Measurements from ENCODE around the gene ZP4. TPM values are rescaled to one million over a fixed set of nuclear protein-coding genes. Genes with fewer than 3 reads are reported as not detected.
"Not testable (repeated sequence)": the region's sequence is repeated elsewhere in the genome, so short reads cannot be mapped to it uniquely, and the experiment has no call there.

ZP4 gene
- total RNA-seq, 1 donor from 2014 or later = not detected

DNA sequence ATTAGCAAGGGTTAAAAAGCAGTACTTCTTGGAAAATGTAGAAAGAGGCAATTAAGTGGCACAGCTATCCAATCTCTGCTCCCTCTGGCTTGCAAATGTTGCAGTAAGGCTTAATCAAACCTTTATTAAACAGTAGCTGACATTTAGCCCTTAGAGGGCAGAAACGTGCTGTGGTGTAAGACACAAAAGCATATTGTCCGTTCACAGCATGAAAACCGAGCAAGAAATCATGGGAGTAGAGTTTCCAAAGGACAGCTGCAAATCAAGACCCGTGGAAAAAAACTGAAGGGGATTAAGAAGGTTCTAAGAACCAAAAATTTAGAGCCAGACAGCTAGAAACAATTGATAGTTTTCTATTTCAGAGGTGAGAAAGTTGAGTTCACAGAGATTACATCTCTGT lies 13.1 kb downstream of the ZP4 start:
- DNase-seq (ENCODE audit: low read depth) = peak; percentile 49

DNA sequence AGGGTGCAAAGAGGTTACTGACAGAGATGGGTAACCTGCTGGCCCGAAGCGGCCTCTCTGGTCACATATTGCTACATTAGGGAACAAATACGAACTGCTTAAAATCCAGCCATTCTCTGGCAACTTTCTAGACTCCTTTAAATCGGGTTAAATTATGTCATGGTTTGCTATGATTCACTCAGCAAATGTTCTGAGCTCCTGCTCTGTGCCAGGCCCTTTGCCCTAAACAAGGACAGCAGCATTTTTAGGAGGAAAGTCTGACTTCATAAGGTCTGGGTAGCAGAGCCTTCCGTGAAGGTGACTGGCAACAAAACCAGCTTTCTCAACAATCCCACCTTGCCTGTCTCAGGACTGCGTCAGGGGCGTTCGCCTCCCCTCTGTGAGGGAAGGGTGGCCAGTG lies 15.4 kb downstream of the ZP4 start:
- peak; percentile 52 for DNase-seq (ENCODE audit: low read depth)

DNA sequence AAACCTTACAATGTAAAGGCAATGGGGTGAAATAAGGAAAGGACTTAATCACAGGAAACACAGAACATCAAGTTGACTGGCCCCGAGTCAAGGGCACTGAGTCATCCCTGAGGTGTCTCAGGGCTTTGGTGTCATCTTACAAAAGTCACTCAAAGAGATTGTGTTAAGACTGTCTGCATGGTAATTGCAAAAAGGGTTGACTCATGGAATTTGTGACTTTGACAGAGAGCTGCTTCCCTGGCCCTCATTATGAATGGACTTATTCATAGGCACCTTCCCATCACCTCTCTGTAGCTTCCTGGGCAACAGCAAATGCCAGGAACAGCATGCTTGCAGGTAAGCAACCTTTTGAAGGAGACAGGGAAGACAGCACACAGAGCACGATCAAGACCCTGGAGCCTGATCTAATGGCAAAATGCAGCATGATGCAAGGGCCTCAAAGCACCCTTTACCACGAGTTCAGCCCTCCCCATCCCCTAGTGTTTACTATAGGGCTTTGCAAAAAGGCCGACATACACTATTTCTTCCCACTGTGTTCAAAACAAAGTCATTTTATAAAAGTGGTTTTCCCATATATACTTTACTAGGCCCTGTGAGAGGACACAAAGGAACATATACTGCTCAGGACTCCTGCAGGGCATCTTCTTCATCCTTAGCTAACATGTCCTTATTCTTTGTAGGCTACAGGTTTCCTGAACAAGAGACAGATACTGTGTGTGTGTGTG lies 17.1 kb downstream of the ZP4 start:
- DNase-seq (ENCODE audit: low read depth) = peak; percentile 96

DNA sequence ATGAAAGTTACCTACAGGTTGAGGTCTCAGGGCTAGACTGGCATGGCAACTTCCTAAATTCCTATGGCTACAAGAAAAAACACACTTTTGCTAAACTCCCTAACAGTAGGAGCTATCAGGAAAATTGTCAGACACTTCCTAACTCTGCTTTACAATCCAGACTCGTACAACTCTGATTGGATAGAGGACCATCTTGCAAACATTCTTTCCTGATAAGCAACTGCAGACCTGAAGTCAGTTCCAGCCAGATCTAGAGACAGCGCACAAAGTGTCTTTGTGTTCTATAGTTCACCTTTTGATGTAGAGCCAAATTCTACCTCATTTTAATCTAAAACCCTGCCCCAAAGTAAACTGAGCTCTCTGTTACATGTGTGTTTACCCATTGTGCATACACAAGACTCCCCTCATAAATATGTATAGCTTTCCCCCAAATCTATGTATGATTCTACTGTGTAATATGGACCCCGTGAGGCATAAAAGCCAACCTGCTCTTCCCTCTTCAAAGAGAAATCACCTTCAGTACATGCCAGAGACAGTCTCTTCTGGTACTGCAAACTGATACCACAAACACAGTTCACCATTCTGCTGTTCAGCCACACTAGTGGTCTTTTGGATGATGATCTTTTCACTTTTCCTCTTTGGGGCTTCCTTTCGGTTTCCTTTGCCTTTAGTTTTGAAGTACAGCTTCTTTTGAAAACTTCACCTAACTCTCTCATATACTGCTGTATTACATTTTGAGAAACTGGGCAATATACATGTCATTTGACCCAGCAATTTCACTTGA lies 21.7 kb downstream of the ZP4 start:
- no peak for DNase-seq (ENCODE audit: low read depth)

DNA sequence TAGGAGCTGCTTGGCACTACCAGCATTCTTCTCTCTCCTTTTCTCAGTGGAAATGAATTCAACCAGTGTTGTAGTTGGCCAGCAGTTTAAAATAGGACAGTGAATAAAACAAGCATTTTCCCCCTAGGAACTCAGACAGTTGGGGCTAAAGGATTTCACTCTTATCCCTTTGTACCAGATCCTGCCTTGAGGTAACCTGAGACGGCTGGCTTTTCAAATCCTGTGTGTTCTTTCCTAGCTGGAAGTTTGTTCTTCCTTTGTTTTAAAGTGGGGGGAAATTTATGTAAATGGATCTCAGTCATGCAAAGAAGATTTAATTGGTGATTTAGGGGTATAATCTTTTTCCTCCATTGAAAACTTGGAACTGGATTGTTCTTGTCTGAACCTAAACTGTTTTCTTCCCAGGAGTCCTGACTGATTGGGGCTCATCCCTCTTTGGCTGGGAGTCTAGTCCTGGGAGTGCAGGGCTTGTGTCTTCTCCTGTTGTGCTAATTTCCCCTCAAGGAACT lies 23.3 kb downstream of the ZP4 start:
- no peak for DNase-seq (ENCODE audit: low read depth)

DNA sequence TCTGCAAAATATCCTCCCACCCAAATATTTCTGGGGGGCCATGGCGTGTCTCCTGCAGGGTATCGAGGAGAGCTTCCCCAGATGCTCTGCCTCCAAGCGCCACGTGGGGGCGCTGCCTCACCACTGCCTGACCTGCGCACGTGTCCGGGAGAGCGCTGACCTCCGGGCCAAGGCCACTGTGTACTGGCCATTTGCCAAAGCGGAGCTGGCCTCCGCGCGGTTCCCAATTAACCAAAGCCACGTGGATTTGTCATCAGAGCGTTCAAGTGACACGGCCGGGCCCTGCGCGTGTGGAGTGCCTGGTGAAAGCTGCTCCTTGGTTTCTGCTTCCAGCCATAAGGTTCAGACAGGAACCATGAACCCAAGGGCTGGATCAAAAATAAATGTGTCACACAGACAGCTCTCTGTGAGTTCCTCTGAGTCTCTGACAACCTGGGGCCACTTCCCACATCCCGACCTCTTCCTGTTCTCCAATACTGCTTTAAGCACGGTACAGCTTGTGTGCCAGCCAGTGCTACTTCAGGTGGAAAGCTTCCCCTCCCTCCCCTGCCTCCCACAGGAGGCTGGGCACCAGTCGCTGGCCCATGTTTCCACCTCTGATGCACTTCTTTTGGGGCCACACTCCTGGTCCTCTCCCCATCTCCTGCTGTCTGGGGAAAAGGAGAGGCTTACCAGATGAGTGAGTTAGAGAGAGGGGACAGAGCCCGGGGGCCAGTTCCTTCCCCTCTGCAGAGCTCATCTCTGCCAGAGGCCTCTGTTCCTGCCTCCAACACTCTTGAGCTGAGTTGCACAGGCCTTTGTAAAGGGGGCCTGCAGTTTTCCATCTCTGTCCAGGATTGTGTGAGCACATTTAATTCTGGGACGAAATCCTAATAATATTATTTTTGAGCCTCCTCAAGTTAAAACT lies 26.1 kb downstream of the ZP4 start:
- peak; percentile 64 for DNase-seq (ENCODE audit: low read depth)

DNA sequence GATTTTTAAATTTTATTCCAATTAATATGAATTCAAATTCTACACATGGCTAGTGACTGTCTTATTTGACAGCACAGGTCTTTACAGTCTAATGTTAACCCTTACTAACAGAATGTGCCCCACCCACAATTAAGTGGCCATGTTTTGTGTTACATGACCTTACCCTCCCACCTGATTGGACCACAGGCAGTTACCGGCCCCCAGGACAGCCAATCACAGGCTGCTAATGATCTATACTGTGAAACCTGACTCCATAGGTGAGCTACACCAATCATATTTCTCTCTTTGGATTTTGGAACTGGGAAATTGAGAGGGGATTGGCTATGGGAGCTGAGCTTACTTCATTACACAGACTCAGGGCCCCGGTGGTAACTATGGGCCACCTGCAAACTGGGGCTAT lies 27.5 kb downstream of the ZP4 start:
- DNase-seq (ENCODE audit: low read depth) = no peak

DNA sequence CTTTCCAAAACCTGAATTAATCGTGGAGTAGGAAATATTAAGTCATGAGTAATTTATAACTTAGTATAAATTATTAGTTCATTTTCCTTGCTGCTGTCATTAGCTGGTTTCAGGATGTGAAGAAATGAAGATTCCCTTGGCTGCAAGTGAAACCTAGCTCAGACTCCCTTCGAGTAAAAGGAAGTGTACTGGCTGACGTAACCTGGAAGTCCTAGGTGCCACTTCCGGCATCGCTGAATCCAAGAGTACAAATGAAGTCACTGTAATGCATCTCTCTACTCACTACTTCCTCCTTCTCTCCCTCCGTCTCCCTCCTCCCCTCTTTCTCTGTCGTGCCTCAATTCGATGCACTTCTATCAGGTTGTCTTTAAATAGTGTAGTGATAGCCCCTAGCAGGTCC lies 28.8 kb downstream of the ZP4 start:
- no peak for DNase-seq (ENCODE audit: low read depth)

DNA sequence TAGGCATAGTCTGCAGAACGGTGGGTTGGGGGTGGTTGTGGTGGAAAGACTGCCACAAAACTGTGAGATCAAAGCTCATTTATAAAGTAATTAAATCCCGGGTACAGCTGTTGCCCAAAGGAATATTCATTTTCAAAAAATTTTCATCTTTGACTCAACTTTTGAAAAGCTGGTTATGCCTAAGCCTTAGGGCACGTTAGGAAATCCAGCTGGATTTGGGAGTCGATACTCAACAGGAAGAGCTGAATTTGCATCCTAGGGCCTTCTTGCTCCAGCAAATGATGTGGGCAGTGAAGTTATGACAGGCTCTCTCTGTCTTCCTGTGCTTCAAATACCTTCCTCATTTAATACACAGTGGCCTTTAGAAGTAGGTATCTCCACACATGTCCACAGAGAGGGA lies 31.7 kb downstream of the ZP4 start:
- DNase-seq (ENCODE audit: low read depth) = no peak

DNA sequence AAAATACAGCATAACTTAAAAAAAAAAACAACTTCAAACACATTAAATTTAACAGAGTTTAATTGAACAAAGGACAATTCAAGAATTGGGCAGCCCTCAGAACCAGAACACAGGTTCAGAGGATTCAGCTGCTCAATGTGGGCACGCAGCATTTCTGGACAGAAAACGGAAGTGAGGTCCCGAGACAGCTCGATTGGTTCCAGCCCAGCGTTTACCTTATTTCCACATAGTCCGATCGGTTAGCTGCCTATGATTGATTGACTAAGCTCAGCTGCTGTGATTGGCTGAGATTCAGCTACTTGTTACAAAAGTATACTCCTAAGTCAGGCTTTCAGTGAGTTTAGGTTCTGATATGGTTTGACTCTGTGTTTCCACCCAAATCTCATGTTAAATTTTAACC lies 33.3 kb downstream of the ZP4 start:
- DNase-seq (ENCODE audit: low read depth) = no peak

DNA sequence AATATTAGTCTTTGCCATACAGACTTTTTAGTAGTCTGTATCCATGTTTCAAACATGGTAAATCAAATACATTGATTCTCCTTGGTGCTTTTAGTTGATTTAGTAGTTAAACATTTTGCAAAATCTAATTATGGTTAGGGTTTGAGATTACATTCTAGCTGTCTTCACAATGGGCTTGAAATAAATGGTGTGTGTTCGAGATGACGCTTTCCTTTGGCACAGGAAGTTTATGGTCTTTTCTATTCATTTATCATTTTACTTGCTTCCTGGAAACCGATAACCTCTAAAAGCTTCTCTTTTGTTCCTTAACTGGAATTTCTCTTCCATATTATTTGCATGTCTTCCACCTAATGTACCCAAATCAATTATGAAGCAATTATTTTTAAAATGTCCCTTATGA lies 38.4 kb downstream of the ZP4 start:
- DNase-seq (ENCODE audit: low read depth) = no peak

DNA sequence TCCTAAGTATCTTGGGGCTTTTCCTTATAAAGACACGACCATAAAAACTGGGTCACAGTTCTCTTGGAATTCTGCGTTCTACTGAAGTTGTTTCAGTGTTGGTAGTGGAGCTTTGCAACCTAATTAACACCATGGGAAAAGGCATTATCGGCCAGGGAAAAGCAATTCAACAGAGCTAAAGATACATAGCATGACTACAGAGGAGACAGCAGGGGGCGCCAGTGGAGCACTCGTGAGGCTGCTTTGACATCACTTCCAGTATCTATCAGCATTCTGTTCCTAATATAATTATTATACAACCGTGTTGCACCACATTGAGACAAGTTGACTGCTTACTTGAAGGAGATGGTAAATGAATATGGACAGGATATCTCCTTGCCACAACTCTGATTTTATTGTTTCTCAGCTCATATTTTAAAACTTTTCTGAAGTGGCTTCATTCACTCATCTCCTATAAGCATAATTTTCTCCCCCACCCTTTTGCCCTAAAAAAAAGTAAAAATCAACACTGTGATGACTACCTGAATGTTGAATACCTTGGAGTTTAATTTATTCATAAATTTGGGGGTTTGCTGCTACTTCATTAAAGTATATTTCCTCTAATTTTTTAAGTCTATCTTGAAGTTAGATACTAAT lies 39.4 kb downstream of the ZP4 start:
- peak; percentile 49 for DNase-seq (ENCODE audit: low read depth)

DNA sequence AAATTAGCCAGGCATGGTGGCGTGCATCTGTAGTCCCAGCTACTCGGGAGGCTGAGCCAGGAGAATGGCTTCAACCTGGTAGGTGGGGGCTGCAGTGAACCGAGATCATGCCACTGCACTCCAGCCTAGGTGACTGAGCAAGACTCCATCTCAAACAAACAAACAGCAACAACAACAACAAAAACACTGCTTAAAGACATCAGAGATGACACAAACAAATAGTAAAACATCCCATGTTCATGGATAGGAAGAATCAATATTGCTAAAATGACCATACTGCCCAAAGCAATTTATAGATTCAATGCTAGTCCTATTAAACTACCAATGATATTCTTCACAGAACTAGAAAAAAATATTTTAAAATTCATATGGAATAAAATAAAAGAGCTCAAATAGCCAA lies 47.2 kb downstream of the ZP4 start:
- DNase-seq (ENCODE audit: low read depth) = not testable (repeated sequence)

DNA sequence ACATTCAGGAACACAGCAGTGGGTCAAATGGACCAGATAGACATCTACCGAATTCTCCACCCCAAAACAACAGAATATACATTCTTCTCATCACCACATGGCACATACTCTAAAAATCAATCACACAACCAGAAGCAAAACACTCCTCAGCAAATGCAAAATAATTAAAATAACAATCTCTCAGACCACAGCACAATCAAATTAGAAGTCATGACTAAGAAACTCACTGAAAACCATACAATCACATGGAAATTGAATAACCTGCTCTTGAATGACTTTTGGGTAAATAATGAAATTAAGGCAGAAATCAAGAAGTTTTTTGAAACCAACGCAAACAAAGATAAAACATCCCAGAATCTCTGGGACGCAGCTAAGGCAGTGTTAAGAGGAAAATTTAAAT lies 49.2 kb downstream of the ZP4 start:
- DNase-seq (ENCODE audit: low read depth) = no peak

DNA sequence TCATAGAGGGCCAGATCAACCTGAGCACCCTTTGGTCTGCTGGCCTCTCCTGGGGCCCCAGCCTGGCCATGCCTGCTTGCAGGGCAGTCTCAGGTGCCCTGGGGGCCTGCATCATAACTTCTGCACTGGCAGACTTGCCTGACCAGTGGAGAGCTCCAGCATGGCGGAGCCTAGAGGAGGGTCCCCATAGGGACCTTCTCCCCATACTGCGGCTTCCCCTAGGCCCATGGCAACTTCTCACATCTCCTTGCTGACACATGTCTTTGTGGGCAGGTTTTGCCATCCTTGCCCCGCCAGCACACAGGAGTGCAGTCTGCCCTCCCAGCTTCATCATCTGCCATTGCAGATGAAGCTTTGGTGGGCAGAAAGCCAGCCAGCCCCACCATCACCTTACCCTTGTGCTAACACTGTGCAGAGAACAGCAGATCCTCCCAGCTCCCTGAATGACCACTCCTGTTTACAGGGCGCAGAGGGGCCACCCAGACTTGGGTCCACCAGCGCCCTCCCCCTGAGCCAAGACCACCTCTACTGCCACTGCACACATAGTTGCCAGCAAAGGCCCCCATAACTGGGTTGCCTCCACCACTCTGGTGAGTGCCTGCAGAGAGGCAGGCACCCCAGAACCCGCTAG lies 51.7 kb downstream of the ZP4 start:
- DNase-seq (ENCODE audit: low read depth) = no peak

DNA sequence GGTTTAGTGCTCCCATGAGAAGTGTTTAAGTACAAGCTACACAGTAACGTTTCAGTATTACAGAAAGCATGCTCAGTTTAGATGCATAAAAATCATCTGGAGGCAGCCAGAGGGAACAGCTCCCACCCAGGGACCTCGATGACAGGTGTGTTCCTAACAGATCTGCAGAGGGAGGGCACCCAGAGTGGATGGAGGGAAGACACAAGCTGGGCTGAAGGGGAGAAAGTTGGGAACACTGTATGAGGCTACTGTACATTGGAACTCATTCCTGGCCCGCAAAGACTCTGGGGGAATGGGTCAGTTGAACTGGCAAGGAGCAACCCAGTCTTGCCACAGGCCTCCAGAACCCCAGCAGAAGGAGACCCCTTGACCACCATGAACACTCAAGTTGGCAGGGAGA lies 52.4 kb downstream of the ZP4 start:
- no peak for DNase-seq (ENCODE audit: low read depth)

DNA sequence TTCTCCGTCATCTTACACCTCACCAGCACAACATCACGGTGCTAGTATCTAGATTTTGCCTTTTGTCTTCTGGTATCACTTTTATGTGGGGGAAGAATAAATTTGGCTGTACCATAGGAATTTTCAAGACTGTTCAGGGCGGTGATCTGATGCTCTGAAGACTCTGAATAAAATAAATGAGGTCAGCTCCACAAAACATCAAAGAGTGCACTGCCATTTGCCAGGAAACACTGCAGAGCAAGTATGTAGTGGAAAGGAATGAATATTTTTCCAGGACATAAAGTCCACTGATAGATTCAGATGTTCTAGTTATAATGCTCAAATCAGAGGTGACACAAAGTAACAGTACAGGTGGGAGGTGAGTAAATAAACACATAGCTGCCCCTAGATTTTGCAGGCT lies 56.3 kb downstream of the ZP4 start:
- peak; percentile 4 for DNase-seq (ENCODE audit: low read depth)

DNA sequence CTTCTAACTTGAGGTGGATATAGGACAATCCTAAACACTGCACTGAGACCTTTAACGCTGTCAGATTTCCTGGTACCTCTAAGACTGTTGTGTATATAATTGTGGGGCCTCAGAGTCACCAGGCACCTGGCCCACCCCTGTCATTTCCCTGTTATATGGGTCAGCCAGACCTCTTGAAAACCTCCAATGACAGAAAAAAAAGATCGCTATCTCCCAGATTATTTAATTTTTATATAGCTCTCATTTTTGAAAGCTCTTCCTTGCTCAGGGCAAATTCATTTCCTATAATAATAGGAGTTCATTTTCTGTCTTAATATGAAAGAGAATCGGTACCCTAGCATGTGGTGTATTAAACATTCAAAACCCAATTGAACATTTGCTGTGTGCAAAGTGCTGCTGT lies 56.7 kb downstream of the ZP4 start:
- no peak for DNase-seq (ENCODE audit: low read depth)

DNA sequence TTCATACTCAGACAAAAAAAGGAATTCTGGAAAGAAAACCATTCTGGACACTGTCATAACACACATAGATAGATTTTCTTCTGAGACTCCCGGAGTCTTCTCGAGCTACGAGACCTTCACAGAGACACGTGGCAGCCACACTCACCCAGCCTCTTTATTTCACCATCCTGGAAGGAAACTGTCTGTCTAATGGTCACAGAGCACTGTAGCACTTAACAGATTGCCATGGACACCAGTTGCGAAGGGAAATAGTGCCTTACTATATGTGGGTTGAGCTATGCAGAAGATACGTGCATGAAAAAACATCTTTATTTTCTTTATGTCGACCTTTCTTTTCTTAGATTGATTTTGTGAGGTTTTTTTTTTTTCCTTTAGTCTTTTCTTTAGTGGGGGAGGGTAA lies 57.9 kb downstream of the ZP4 start:
- no peak for DNase-seq (ENCODE audit: low read depth)
